Measurements from ENCODE around the gene GPR158. TPM values are rescaled to one million over a fixed set of nuclear protein-coding genes. Genes with fewer than 3 reads are reported as not detected.

The GPR158 gene
- total RNA-seq, 1 experiment from 2014 or later: 0.24 TPM

GRCh38 chr10:25497246-25497645 lies 322.4 kb downstream of the GPR158 start:
- no peaks in the 10 kb centered on the region for H3K27me3 Mint-ChIP-seq (ENCODE audit: low read depth)
- Histone ChIP-seq H3K79me2 (ENCODE audit: insufficient read depth, low read length) (no peaks in the 10 kb centered on the region), H2AK5ac (ENCODE audit: insufficient read length, low read length) (no peak overlapping the region), H2BK12ac (ENCODE audit: insufficient read length, low read depth, low read length) (no peak overlapping the region), H2BK5ac (ENCODE audit: insufficient read length, low read length) (no peak overlapping the region), H3K4me2 (ENCODE audit: insufficient read depth, insufficient read length, low read length) (no peak overlapping the region), H3K27me3 (ENCODE audit: insufficient read depth, low read length) (no peaks in the 10 kb centered on the region), H3K56ac (ENCODE audit: insufficient read length, low read depth, low read length) (no peak overlapping the region), H2BK20ac (ENCODE audit: low read depth, low read length, poor library complexity, severe bottlenecking) (no peak overlapping the region), H4K20me1 (ENCODE audit: control insufficient read depth, insufficient read depth, insufficient read length) (no peaks in the 10 kb centered on the region), H3K27ac (ENCODE audit: insufficient read length, low read depth, low read length) (no peak overlapping the region), H3K18ac (ENCODE audit: insufficient read length, low read depth, low read length) (no peak overlapping the region), H2BK15ac (ENCODE audit: low read depth, low read length) (no peak overlapping the region), H3K4ac (ENCODE audit: low read depth, low read length) (no peak overlapping the region), H3K9ac (ENCODE audit: extremely low read depth, insufficient read length, low read length) (no peak overlapping the region), H3K23ac (ENCODE audit: insufficient read length, low read depth, low read length) (no peak overlapping the region), H3K14ac (ENCODE audit: insufficient read depth, low read length) (no peak overlapping the region), H2AFZ (ENCODE audit: low read length) (no peak overlapping the region), H4K91ac (ENCODE audit: insufficient read length, low read depth, low read length) (no peak overlapping the region), H3K9me3 (ENCODE audit: control insufficient read depth, low read depth, low read length) (no peaks in the 10 kb centered on the region), H2BK120ac (ENCODE audit: low read depth, low read length, poor library complexity, severe bottlenecking) (no peak overlapping the region), H3K23me2 (ENCODE audit: insufficient read length, low read depth, low read length, poor library complexity, severe bottlenecking) (no peaks in the 10 kb centered on the region), H4K8ac (replicated peaks; ENCODE audit: insufficient read length, low read depth, low read length) (no peak overlapping the region), H3K4me1 (ENCODE audit: insufficient read depth, low read length) (no peaks in the 10 kb centered on the region; the same call in 1 of the 2 replicates), H4K5ac (ENCODE audit: insufficient read length, low read depth, low read length) (no peak overlapping the region), H3T11ph (ENCODE audit: low read length) (no peak overlapping the region), H3K79me1 (ENCODE audit: insufficient read depth, low read depth, low read length, poor library complexity, severe bottlenecking) (no peaks in the 10 kb centered on the region)
- no peaks in the 10 kb centered on the region for H3K9me3 Mint-ChIP-seq
- H3K4me3 Mint-ChIP-seq: no peak overlapping the region
- no peak for DNase-seq
- WGBS (ENCODE audit: extremely low coverage, insufficient read length, low lambda C conversion rate): 100% methylated on average over 1 of the region's 3 CpGs
- no peak overlapping the region for H3K27ac Mint-ChIP-seq
- no peaks in the 10 kb centered on the region for H3K36me3 Mint-ChIP-seq (ENCODE audit: insufficient read depth in 1 of 3, low read depth in 3 of 3)
- H3K4me1 Mint-ChIP-seq: peaks cover 58 to 62% of the 10 kb centered on the region in 2 experiments
- no peak for TF ChIP-seq CTCF (conservative IDR thresholded peaks at IDR 0.05)
